IPS-18a (cell line): ENCODE data around the gene CHIT1.

Experiments
- H3K27ac ChIP-seq: one replicate; pipeline ENCODE4 v1.5.1; 2013; ENCODE audit warnings: low read length
- H3K27me3 ChIP-seq: one replicate; pipeline ENCODE4 v1.6.1; 2013; ENCODE audit warnings: mild to moderate bottlenecking, low read length; ENCODE audit not compliant: control insufficient read depth, insufficient read depth
- H3K36me3 ChIP-seq: one replicate; pipeline ENCODE4 v1.6.1; 2013; ENCODE audit warnings: low read depth, low read length; ENCODE audit not compliant: control insufficient read depth
- H3K4me1 ChIP-seq: one replicate; pipeline ENCODE4 v1.6.1; 2013; ENCODE audit warnings: low read depth, low read length; ENCODE audit not compliant: control insufficient read depth
- H3K4me3 ChIP-seq: one replicate; pipeline ENCODE4 v1.5.1; 2013; ENCODE audit warnings: low read length
- H3K9ac ChIP-seq: one replicate; pipeline ENCODE4 v1.6.1; 2013; ENCODE audit warnings: mild to moderate bottlenecking, low read length, moderate library complexity
- H3K9me3 ChIP-seq: one replicate; pipeline ENCODE4 v1.6.1; 2013; ENCODE audit warnings: low read depth, low read length; ENCODE audit not compliant: control insufficient read depth

The CHIT1 gene

GRCh38 chr1:203199481-203199815 lies 30.0 kb downstream of the CHIT1 start:
- Histone ChIP-seq H3K4me3 (no peak overlapping the region), H3K27ac (no peak overlapping the region), H3K36me3 (no peaks in the 10 kb centered on the region), H3K4me1 (no peaks in the 10 kb centered on the region), H3K9me3 (no peaks in the 10 kb centered on the region), H3K27me3 (no peaks in the 10 kb centered on the region), H3K9ac (no peak overlapping the region)

GRCh38 chr1:203199002-203199401 lies 30.5 kb downstream of the CHIT1 start:
- H3K27ac ChIP-seq, result no peak overlapping the region
- H3K27me3 ChIP-seq, result no peaks in the 10 kb centered on the region
- H3K4me1 ChIP-seq, result no peaks in the 10 kb centered on the region
- H3K4me3 ChIP-seq, result no peak overlapping the region
- H3K9me3 ChIP-seq, result no peaks in the 10 kb centered on the region
- H3K9ac ChIP-seq, result no peak overlapping the region
- H3K36me3 ChIP-seq, result no peaks in the 10 kb centered on the region

GRCh38 chr1:203197625-203198024 lies 31.8 kb downstream of the CHIT1 start:
- Histone ChIP-seq H3K4me1 (no peaks in the 10 kb centered on the region), H3K36me3 (no peaks in the 10 kb centered on the region), H3K27ac (no peak overlapping the region)

DNA sequence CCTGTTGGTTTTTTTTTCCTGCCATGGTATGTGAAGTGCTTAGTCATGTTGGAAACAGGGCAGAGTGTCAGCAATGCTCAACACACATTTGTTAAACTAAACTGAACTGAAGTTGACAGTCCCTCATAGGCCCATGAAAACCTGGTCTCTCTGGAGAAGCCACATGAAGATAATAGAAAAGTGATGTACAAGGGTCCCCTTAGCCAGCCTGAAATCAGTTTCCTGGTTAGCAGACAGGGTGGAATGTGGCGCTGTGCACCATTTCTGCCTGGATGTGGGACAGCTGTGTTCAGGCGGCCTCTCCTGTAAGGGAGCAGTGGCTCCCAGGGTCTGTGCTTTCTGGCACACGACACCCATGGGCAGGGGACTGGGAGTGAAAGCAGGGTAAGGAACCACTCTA lies 33.1 kb downstream of the CHIT1 start:
- no peak overlapping the region for H3K9ac ChIP-seq
- H3K27ac ChIP-seq, result no peak overlapping the region
- no peaks in the 10 kb centered on the region for H3K36me3 ChIP-seq
- H3K9me3 ChIP-seq, result no peaks in the 10 kb centered on the region
- H3K4me3 ChIP-seq, result no peak overlapping the region
- H3K27me3 ChIP-seq, result no peaks in the 10 kb centered on the region
- H3K4me1 ChIP-seq, result no peaks in the 10 kb centered on the region

More at GRCh38 chr1:203197625-203198024, 31.8 kb downstream of the CHIT1 start:
- Histone ChIP-seq H3K9ac (no peak overlapping the region), H3K27me3 (no peaks in the 10 kb centered on the region), H3K9me3 (no peaks in the 10 kb centered on the region), H3K4me3 (no peak overlapping the region)

- no peak overlapping the region for H3K9ac ChIP-seq
- H3K36me3 ChIP-seq, result no peaks in the 10 kb centered on the region
- H3K9me3 ChIP-seq, result no peaks in the 10 kb centered on the region
- no peaks in the 10 kb centered on the region for H3K27me3 ChIP-seq
- H3K4me3 ChIP-seq, result no peak overlapping the region
- no peak overlapping the region for H3K27ac ChIP-seq
- peaks cover 18% of the 10 kb centered on the region for H3K4me1 ChIP-seq
These were observed 38.5 kb downstream of the CHIT1 start for GRCh38 chr1:203190949-203191348.

GRCh38 chr1:203189951-203190352 lies 39.5 kb downstream of the CHIT1 start:
- Histone ChIP-seq H3K9ac (no peak overlapping the region), H3K36me3 (no peaks in the 10 kb centered on the region), H3K27ac (no peak overlapping the region), H3K4me1 (peaks cover 22% of the 10 kb centered on the region), H3K27me3 (no peaks in the 10 kb centered on the region), H3K4me3 (no peak overlapping the region), H3K9me3 (no peaks in the 10 kb centered on the region)

- Histone ChIP-seq H3K9ac (no peak overlapping the region), H3K4me1 (peaks cover 22% of the 10 kb centered on the region), H3K4me3 (no peak overlapping the region), H3K27me3 (no peaks in the 10 kb centered on the region), H3K27ac (no peak overlapping the region), H3K36me3 (no peaks in the 10 kb centered on the region), H3K9me3 (no peaks in the 10 kb centered on the region)
These were observed 40.7 kb downstream of the CHIT1 start for GRCh38 chr1:203188686-203189232.

DNA sequence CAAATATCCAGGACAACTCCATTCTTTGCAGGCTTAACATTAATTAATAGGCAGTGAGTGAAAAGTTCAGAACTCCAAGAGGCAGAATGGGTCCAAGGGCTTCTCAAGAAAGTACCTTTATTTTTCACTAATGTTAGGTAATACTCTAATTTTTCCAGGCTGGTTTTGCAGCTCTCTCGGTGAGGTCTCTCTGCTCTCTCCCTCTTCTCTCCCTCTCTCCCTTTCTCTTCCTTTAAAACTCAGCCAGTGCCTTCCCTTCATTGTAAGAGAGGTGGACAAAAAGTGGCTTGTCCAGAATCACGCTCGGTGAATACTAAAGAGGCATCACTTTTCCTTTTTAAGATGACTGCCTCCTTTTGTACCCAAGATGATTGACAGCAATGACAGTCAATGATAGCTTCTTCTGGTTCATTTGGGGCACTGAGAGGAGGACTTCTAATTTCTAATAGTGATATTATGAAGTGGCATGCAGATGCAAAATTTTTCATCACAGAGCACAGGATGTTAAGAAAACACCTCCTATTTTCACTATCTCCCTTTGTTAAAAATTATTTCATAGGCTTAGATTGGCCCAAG lies 41.7 kb downstream of the CHIT1 start:
- Histone ChIP-seq H3K27me3 (no peaks in the 10 kb centered on the region), H3K36me3 (no peaks in the 10 kb centered on the region), H3K4me3 (no peak overlapping the region), H3K27ac (no peak overlapping the region), H3K9me3 (no peaks in the 10 kb centered on the region), H3K4me1 (peaks cover 22% of the 10 kb centered on the region), H3K9ac (no peak overlapping the region)

GRCh38 chr1:203187304-203187685 lies 42.2 kb downstream of the CHIT1 start:
- Histone ChIP-seq H3K9ac (no peak overlapping the region), H3K27ac (no peak overlapping the region), H3K4me3 (no peak overlapping the region), H3K36me3 (no peaks in the 10 kb centered on the region), H3K27me3 (no peaks in the 10 kb centered on the region), H3K9me3 (no peaks in the 10 kb centered on the region), H3K4me1 (peaks cover 22% of the 10 kb centered on the region)

GRCh38 chr1:203186446-203187303 lies 42.8 kb downstream of the CHIT1 start, which contains the start of gene CHI3L1:
CHI3L1 (minus strand) TSS chr1:203186704; CDS start chr1:203186623, 81 bp downstream.
- Histone ChIP-seq H3K27me3 (no peaks in the 10 kb centered on the region), H3K9me3 (no peaks in the 10 kb centered on the region), H3K27ac (no peak within 1 kb of the TSS), H3K36me3 (no peaks in the 10 kb centered on the region), H3K4me1 (peaks cover 22% of the 10 kb centered on the region), H3K9ac (no peak within 1 kb of the TSS), H3K4me3 (no peak within 1 kb of the TSS)

DNA sequence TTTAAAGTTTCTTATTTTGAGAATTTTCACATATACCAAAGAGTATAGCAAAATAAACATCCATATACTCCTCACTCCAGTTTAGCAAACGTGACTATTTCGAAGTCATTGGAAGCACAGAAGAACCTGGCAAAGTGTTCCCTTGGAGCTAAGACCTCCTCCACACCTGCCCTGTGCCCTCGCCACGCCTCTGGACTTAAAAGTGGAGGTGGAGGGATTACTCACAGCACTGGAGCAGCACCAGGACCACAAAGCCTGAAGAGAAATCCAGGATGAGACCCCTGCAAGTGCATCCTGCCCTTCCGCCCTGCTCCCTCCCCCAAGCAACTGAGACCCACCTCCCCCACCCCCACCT lies 43.4 kb downstream of the CHIT1 start:
- Histone ChIP-seq H3K9ac (no peak overlapping the region), H3K9me3 (no peaks in the 10 kb centered on the region), H3K27me3 (no peaks in the 10 kb centered on the region), H3K4me3 (no peak overlapping the region), H3K36me3 (no peaks in the 10 kb centered on the region), H3K27ac (no peak overlapping the region), H3K4me1 (peaks cover 22% of the 10 kb centered on the region)

- no peak overlapping the region for H3K9ac ChIP-seq
- H3K9me3 ChIP-seq, result no peaks in the 10 kb centered on the region
- H3K36me3 ChIP-seq, result no peaks in the 10 kb centered on the region
- H3K4me1 ChIP-seq, result peaks cover 22% of the 10 kb centered on the region
- H3K27ac ChIP-seq, result no peak overlapping the region
- H3K27me3 ChIP-seq, result no peaks in the 10 kb centered on the region
- H3K4me3 ChIP-seq, result no peak overlapping the region
These were observed 43.9 kb downstream of the CHIT1 start for GRCh38 chr1:203185585-203185984.
